Aorta (tissue), 5 donors: Measurements from ENCODE around the gene MITF. TPM values are rescaled to one million over a fixed set of nuclear protein-coding genes. Genes with fewer than 3 reads are reported as not detected.
A peak's percentile ranks its signal among the peaks of the same experiment; 100 is the strongest.

Experiments used
- ATAC-seq: fragments of 200-7000 bp; cut with Tn5 transposase; one replicate; pipeline ENCODE4 v1.9.1; 2022; ENCODE audit warnings: moderate library complexity; ENCODE audit not compliant: low FRiP score
- DNase-seq, 2 donors: peaks; one replicate each; pipeline ENCODE4 v3.0.0-alpha.2; 2020
- H3K27ac ChIP-seq, 2 donors: one replicate each; pipeline ENCODE4 v1.5.1; 2013; ENCODE audit warnings: low read length in 2 of 2, mild to moderate bottlenecking in 2 of 2, moderate library complexity in 2 of 2, control low read depth in 1 of 2, inconsistent platforms in 1 of 2, low read depth in 1 of 2
- H3K27me3 ChIP-seq, 2 donors: one replicate each; pipeline ENCODE4 v1.6.1; 2013; ENCODE audit warnings: control low read depth in 1 of 2, low read length in 1 of 2, mild to moderate bottlenecking in 1 of 2, moderate library complexity in 1 of 2; ENCODE audit not compliant: insufficient read depth in 2 of 2, control insufficient read depth in 1 of 2
- H3K36me3 ChIP-seq, 2 donors: one replicate each; pipeline ENCODE4 v1.6.1; 2013; ENCODE audit warnings: control low read depth in 1 of 2, low read length in 1 of 2, mild to moderate bottlenecking in 1 of 2; ENCODE audit not compliant: insufficient read depth in 2 of 2, control insufficient read depth in 1 of 2
- H3K4me1 ChIP-seq, 2 donors: one replicate each; pipeline ENCODE4 v1.6.1; 2013; ENCODE audit warnings: low read length in 2 of 2, control low read depth in 1 of 2, mild to moderate bottlenecking in 1 of 2, moderate library complexity in 1 of 2; ENCODE audit not compliant: insufficient read depth in 2 of 2, control insufficient read depth in 1 of 2
- H3K4me3 ChIP-seq, 2 donors: one replicate each; pipeline ENCODE4 v1.5.1; 2013; ENCODE audit warnings: low read length in 2 of 2, control low read depth in 1 of 2, mild to moderate bottlenecking in 1 of 2
- H3K9me3 ChIP-seq: one replicate; pipeline ENCODE4 v1.6.1; 2013; ENCODE audit warnings: mild to moderate bottlenecking, low read length; ENCODE audit not compliant: control insufficient read depth
- WGBS, 2 donors: extraction: QIAGEN DNeasy Blood & Tissue Kit; methylation state at CpG; one replicate each; pipeline ENCODE4 v1.1.7; 2013; 5-methylcytosine and 5-hydroxymethylcytosine counted together
- intact Hi-C, 2 donors: fragments of 100-400 bp; cut with DNase I; formaldehyde crosslinking; loops; one replicate each; pipeline versions ENCODE4 v1.14.2 to v1.15.0; 2022
- polyA plus RNA-seq, 2 donors: library from polyadenylated mRNA; stranded (reverse); fragments of 200-250 nt; gene quantifications; one replicate each; pipeline ENCODE4 v1.2.3, GENCODE V29; 2013
- total RNA-seq, 2 donors: library from RNA; stranded (reverse); fragmentation: NEBNext Ultra II Directional; extraction: Animal tissue kit (Norgen Biotek cat#: 25700); gene quantifications; one replicate each; pipeline ENCODE4 v1.2.1, GENCODE V29; 2021
- donor health status: healthy with polysubstance abuse.
- donor health status: Bipolar disorder and iron deficiency.
- donor health status: DM: no; HTN: no; CAD: no.
- donor health status: DM: no; HTN: no; CAD: no.
- donor health status: DM: yes; HTN: yes; CAD: no.

The MITF gene
- total and polyA plus RNA-seq, 4 donors: 4.1 to 30.5 (median 17.4) TPM

DNA sequence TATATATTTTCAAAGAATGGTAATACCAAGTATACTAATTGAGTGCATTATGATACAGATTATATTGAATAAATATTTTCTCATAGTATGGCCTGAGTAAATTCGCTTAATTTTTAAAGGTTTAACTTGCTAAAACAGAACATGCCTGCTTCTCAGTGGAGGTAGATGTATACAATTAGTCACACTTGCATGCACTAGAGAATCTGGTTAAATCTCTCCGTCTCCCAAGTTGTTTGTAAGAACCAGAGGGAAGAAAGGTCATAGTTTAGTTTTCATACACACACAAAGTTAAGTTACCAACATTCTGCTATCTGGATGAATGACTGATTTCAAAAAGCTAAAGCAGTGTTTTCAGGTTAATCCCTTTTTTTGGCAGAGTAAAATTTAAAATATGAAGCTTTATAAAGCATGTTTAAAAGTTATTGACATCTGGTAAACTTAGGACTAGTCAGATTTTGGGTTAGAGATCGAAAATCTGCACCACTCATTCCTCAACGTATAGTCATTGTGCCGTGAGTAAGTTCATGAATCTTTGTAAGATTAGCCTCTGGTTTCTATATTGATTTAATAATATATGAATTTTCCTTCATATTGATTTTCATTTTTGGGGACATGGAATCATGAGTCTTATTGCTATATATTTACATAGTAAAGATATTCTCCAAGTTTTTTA, 142.6 kb downstream of the MITF start:
- WGBS, 2 donors: 95 to 96% methylated on average over 5 of the region's 5 CpGs
- H3K4me1 ChIP-seq: peaks cover 0 to 3% of the 10 kb centered on the region in 2 donors
- no peak overlapping the region for H3K4me3 ChIP-seq
- H3K36me3 ChIP-seq: peaks cover 0 to 2% of the 10 kb centered on the region in 2 donors
- no peak for DNase-seq
- no peaks in the 10 kb centered on the region for H3K9me3 ChIP-seq
- ATAC-seq: no peak
- no peak overlapping the region for H3K27ac ChIP-seq
- intact Hi-C loops: no loop called here
- H3K27me3 ChIP-seq: no peaks in the 10 kb centered on the region

DNA sequence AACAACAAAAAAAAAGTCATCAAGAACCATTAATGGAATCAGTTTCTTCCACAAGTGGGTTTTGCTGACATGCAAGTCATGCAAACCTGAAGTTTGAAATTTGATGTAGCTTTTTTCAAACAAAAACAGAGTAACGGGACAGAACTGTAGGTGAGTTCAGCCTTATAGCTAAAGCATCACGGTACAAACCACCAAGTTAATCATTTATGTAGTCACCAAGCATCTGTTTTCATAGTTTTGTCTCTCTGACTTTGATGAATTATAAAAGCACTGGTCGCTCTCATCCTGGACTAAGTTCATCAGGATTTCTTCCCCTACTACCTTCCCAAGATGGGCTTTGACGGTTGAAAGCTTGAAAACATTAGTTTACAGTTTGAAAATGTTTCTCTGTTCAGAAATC, 143.3 kb downstream of the MITF start:
- H3K36me3 ChIP-seq: peaks cover 0 to 2% of the 10 kb centered on the region in 2 donors
- intact Hi-C loops: no loop called here
- H3K27ac ChIP-seq: no peak overlapping the region
- H3K4me3 ChIP-seq: no peak overlapping the region
- H3K9me3 ChIP-seq: no peaks in the 10 kb centered on the region
- no peak for DNase-seq
- no peak for ATAC-seq
- H3K27me3 ChIP-seq: no peaks in the 10 kb centered on the region
- peaks cover 0 to 3% of the 10 kb centered on the region in 2 donors for H3K4me1 ChIP-seq
- WGBS, 2 donors: 96% methylated on average over 4 of the region's 4 CpGs

DNA sequence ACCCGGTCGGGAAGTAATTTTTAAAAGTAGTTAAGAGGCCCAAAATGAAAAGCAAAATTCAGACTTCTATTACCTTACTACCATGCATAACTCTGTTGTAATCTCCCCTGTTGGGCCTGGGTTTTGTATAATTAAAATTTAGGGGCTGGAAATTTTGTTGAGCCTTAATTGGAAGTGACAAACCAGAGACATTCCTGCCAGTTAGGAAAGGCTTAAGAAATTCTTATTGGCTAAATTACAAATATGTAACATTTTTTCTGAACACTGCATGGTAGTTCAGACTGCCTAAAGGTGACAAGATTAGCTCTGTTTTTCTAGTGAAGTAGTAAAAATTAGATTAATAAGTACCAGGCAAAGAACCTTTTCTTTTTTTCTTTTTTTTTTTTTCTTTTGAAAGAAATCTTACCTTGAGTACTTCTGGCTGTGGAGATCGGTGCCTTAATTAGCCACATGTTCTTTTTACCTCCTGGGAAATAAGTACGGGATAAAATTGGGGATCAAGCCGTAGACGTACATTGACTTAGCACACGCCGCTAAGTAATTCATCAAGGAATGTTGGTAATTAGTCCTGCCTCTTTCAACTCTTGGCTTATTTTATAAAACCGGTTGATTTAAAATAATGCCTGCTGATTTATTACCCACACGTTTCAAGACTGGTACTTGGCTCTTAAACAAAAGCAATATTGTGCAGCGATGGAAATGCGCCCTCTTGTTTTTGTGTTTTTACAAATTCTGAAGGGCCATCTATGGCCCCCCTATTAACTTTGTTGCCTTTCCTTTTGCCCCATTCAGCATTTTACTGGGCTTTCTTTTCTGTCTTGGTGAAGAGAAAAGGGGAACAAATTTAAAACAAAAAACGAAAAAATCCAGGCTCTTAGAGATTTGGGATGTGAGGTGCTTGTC, 149.0 kb downstream of the MITF start:
- ATAC-seq (no peak), DNase-seq (no peak)
- Histone ChIP-seq H3K27ac (no peak overlapping the region), H3K27me3 (no peaks in the 10 kb centered on the region), H3K4me3 (peak overlapping the region; percentile 54 to 60), H3K4me1 (peaks cover 0 to 5% of the 10 kb centered on the region in 2 donors), H3K9me3 (no peaks in the 10 kb centered on the region), H3K36me3 (peaks cover 0 to 2% of the 10 kb centered on the region in 2 donors)
- intact Hi-C loops: no loop called here
- 24 to 34% methylated on average over 13 of the region's 13 CpGs for WGBS, 2 donors

GRCh38 chr3:69888943-69889315, 149.7 kb downstream of the MITF start:
- WGBS, 2 donors: 38 to 42% methylated on average over 3 of the region's 3 CpGs
- intact Hi-C loops: no loop called here
- no peak for ATAC-seq
- Histone ChIP-seq H3K27ac (no peak overlapping the region), H3K9me3 (no peaks in the 10 kb centered on the region), H3K4me3 (peak overlapping the region; percentile 54 to 60), H3K4me1 (peaks cover 0 to 5% of the 10 kb centered on the region in 2 donors), H3K36me3 (peaks cover 0 to 2% of the 10 kb centered on the region in 2 donors), H3K27me3 (no peaks in the 10 kb centered on the region)
- DNase-seq: no peak

GRCh38 chr3:69890084-69890483, 150.8 kb downstream of the MITF start:
- H3K36me3 ChIP-seq: no peaks in the 10 kb centered on the region
- ATAC-seq: no peak
- no peaks in the 10 kb centered on the region for H3K27me3 ChIP-seq
- no peak overlapping the region for H3K4me3 ChIP-seq
- H3K4me1 ChIP-seq: peaks cover 0 to 4% of the 10 kb centered on the region in 2 donors
- DNase-seq: no peak
- whole genome bisulfite sequencing, 2 donors: 92 to 96% methylated on average over 4 of the region's 4 CpGs
- H3K9me3 ChIP-seq: no peaks in the 10 kb centered on the region
- H3K27ac ChIP-seq: no peak overlapping the region
- intact Hi-C loops: no loop called here

DNA sequence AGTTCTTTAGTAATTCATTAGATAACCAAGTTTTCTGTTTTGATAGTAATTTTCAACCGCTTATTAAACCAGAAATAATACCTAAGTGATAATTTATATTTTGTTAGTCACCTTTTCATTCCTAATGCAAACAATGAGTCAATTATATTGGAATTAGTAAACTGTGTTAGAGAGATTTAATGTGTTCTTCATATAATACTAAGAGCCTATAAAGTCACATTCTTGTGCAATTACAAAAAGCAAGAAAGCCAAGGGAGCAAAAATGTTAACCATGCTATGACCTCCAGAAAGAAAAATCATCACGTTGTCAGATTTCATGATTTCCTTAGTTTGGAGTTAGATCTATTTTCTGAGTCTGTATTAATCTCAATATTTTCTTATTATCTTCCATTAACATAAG, 151.4 kb downstream of the MITF start:
- H3K27me3 ChIP-seq: no peaks in the 10 kb centered on the region
- no peaks in the 10 kb centered on the region for H3K36me3 ChIP-seq
- peaks cover 0 to 2% of the 10 kb centered on the region in 2 donors for H3K4me1 ChIP-seq
- H3K4me3 ChIP-seq: no peak overlapping the region
- intact Hi-C loops: no loop called here
- H3K9me3 ChIP-seq: no peaks in the 10 kb centered on the region
- ATAC-seq (no peak), DNase-seq (no peak)
- 70 to 81% methylated on average over 2 of the region's 2 CpGs for WGBS, 2 donors
- no peak overlapping the region for H3K27ac ChIP-seq

DNA sequence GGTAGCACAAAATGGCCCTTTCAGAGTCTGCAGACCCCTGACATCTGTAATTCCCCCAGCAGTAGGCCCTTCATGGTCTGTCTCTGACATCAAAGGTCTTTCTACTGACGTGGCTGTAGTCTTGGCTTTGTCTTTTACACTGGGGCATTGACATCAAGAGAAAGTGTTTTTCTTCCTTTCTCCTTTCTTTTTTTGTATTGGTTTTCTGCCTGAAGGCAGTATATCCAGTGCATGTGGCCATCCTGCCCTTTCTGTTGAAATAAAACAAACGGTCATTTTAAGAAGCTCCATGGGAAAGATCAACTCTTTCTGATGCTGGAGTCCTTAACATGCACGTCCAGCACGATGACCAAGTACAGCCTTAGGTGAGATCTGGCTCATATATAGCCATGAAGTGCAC, 153.4 kb downstream of the MITF start:
- ATAC-seq (no peak), DNase-seq (no peak)
- intact Hi-C loops: no loop called here
- no peak overlapping the region for H3K27ac ChIP-seq
- H3K36me3 ChIP-seq: no peaks in the 10 kb centered on the region
- no peak overlapping the region for H3K4me3 ChIP-seq
- peaks cover 0 to 2% of the 10 kb centered on the region in 2 donors for H3K4me1 ChIP-seq
- 94 to 95% methylated on average over 4 of the region's 4 CpGs for WGBS, 2 donors
- H3K9me3 ChIP-seq: no peaks in the 10 kb centered on the region
- no peaks in the 10 kb centered on the region for H3K27me3 ChIP-seq

DNA sequence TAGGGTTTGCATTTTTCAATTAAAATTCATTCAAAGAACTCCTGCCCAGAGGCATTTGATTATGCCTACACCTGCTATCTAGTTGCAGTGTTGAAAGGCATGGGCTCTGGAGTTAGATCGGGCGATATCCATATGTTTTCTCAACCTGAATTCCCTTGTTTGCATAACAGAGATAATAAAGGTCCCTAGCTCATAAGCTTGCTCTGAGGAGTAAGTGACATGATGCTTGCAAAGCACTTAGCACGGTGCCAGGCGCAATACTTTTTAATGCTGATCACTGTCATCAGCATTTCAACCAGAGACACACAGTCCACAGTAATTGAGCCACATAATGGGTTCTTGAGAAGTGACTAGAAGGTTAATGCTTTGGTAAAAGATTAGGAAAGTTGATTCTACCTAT, 154.0 kb downstream of the MITF start:
- intact Hi-C loops: no loop called here
- Histone ChIP-seq H3K36me3 (no peaks in the 10 kb centered on the region), H3K27me3 (no peaks in the 10 kb centered on the region), H3K4me1 (peaks cover 0 to 2% of the 10 kb centered on the region in 2 donors), H3K4me3 (no peak overlapping the region), H3K9me3 (no peaks in the 10 kb centered on the region), H3K27ac (no peak overlapping the region)
- DNase-seq (no peak), ATAC-seq (no peak)
- 86 to 94% methylated on average over 4 of the region's 4 CpGs for WGBS, 2 donors

GRCh38 chr3:69896095-69896494, 156.8 kb downstream of the MITF start:
- DNase-seq (no peak), ATAC-seq (no peak)
- H3K27ac ChIP-seq: no peak overlapping the region
- H3K27me3 ChIP-seq: no peaks in the 10 kb centered on the region
- 87 to 94% methylated on average over 1 of the region's 1 CpG for WGBS, 2 donors
- no peaks in the 10 kb centered on the region for H3K9me3 ChIP-seq
- no peak overlapping the region for H3K4me3 ChIP-seq
- H3K36me3 ChIP-seq: no peaks in the 10 kb centered on the region
- intact Hi-C loops: no loop called here
- H3K4me1 ChIP-seq: no peaks in the 10 kb centered on the region
